Keratinocyte (primary cell): ENCODE measurements around the gene ACSL3.

Source experiments
- CTCF ChIP-seq, 3 experiments: IDR thresholded peaks in 1 of 3; conservative IDR thresholded peaks in 1 of 3; optimal IDR thresholded peaks in 1 of 3; 2 replicates in 2 of 3; 3 replicates in 1 of 3; pipeline versions ENCODE3 to v1.5.1; 2011; ENCODE audit warnings: low read length in 3 of 3, mild to moderate bottlenecking in 3 of 3, moderate library complexity in 2 of 3, control low read depth in 1 of 3, inconsistent platforms in 1 of 3; ENCODE audit not compliant: insufficient read depth in 2 of 3; ENCODE audit errors: extremely low read depth in 1 of 3
- EZH2 ChIP-seq: IDR thresholded peaks from one replicate; pipeline ENCODE4 v1.6.1; 2012; ENCODE audit warnings: inconsistent platforms, mild to moderate bottlenecking, low read length, moderate library complexity

GRCh38 chr2:222840060-222840802 is 20.6 kb upstream of the ACSL3 start:
- TF ChIP-seq EZH2 (no peak), CTCF (optimal IDR thresholded peaks at IDR 0.05 in 1 of 3, IDR thresholded peaks at IDR 0.05 in 1 of 3, conservative IDR thresholded peaks at IDR 0.05 in 1 of 3; ENCODE audit: extremely low read depth in 1 of 3, insufficient read depth in 2 of 3, low read length in 3 of 3) (no peak)
